Aorta (tissue), 5 donors: ENCODE measurements around the gene PRSS1. TPM values are rescaled to one million over a fixed set of nuclear protein-coding genes. Genes with fewer than 3 reads are reported as not detected.
"Not testable (repeated sequence)": the region's sequence is repeated elsewhere in the genome, so short reads cannot be mapped to it uniquely, and the experiment has no call there.

Source experiments
- ATAC-seq: fragments of 200-7000 bp; cut with Tn5 transposase; one replicate; pipeline ENCODE4 v1.9.1; 2022; ENCODE audit warnings: moderate library complexity; ENCODE audit not compliant: low FRiP score
- DNase-seq, 2 donors: peaks; one replicate each; pipeline ENCODE4 v3.0.0-alpha.2; 2020
- H3K27ac ChIP-seq, 2 donors: one replicate each; pipeline ENCODE4 v1.5.1; 2013; ENCODE audit warnings: low read length in 2 of 2, mild to moderate bottlenecking in 2 of 2, moderate library complexity in 2 of 2, control low read depth in 1 of 2, inconsistent platforms in 1 of 2, low read depth in 1 of 2
- H3K27me3 ChIP-seq, 2 donors: one replicate each; pipeline ENCODE4 v1.6.1; 2013; ENCODE audit warnings: control low read depth in 1 of 2, low read length in 1 of 2, mild to moderate bottlenecking in 1 of 2, moderate library complexity in 1 of 2; ENCODE audit not compliant: insufficient read depth in 2 of 2, control insufficient read depth in 1 of 2
- H3K36me3 ChIP-seq, 2 donors: one replicate each; pipeline ENCODE4 v1.6.1; 2013; ENCODE audit warnings: control low read depth in 1 of 2, low read length in 1 of 2, mild to moderate bottlenecking in 1 of 2; ENCODE audit not compliant: insufficient read depth in 2 of 2, control insufficient read depth in 1 of 2
- H3K4me1 ChIP-seq, 2 donors: one replicate each; pipeline ENCODE4 v1.6.1; 2013; ENCODE audit warnings: low read length in 2 of 2, control low read depth in 1 of 2, mild to moderate bottlenecking in 1 of 2, moderate library complexity in 1 of 2; ENCODE audit not compliant: insufficient read depth in 2 of 2, control insufficient read depth in 1 of 2
- H3K4me3 ChIP-seq, 2 donors: one replicate each; pipeline ENCODE4 v1.5.1; 2013; ENCODE audit warnings: low read length in 2 of 2, control low read depth in 1 of 2, mild to moderate bottlenecking in 1 of 2
- H3K9me3 ChIP-seq: one replicate; pipeline ENCODE4 v1.6.1; 2013; ENCODE audit warnings: mild to moderate bottlenecking, low read length; ENCODE audit not compliant: control insufficient read depth
- WGBS, 2 donors: extraction: QIAGEN DNeasy Blood & Tissue Kit; methylation state at CpG; one replicate each; pipeline ENCODE4 v1.1.7; 2013; 5-methylcytosine and 5-hydroxymethylcytosine counted together
- intact Hi-C, 2 donors: fragments of 100-400 bp; cut with DNase I; formaldehyde crosslinking; loops; one replicate each; pipeline versions ENCODE4 v1.14.2 to v1.15.0; 2022
- polyA plus RNA-seq, 2 donors: library from polyadenylated mRNA; stranded (reverse); fragments of 200-250 nt; gene quantifications; one replicate each; pipeline ENCODE4 v1.2.3, GENCODE V29; 2013
- total RNA-seq, 2 donors: library from RNA; stranded (reverse); fragmentation: NEBNext Ultra II Directional; extraction: Animal tissue kit (Norgen Biotek cat#: 25700); gene quantifications; one replicate each; pipeline ENCODE4 v1.2.1, GENCODE V29; 2021
- donor health status: healthy with polysubstance abuse.
- donor health status: Bipolar disorder and iron deficiency.
- donor health status: DM: no; HTN: no; CAD: no.
- donor health status: DM: no; HTN: no; CAD: no.
- donor health status: DM: yes; HTN: yes; CAD: no.

Gene PRSS1
- total and polyA plus RNA-seq, 4 donors: 5.6 to 19.9 (median 7.5) TPM

- no peak for DNase-seq
Measured at GRCh38 chr7:142762104-142762503, 12.8 kb downstream of the PRSS1 start.

GRCh38 chr7:142767451-142767850 is 18.2 kb downstream of the PRSS1 start:
- DNase-seq: no peak
- 79 to 87% methylated on average over 3 of the region's 3 CpGs for WGBS, 2 donors
- no peak for ATAC-seq

More at GRCh38 chr7:142762104-142762503, 12.8 kb downstream of the PRSS1 start:
- Histone ChIP-seq H3K27ac (no peak overlapping the region), H3K36me3 (no peaks in the 10 kb centered on the region), H3K4me3 (no peak overlapping the region), H3K27me3 (no peaks in the 10 kb centered on the region), H3K9me3 (no peaks in the 10 kb centered on the region), H3K4me1 (no peaks in the 10 kb centered on the region)
- 100% methylated on average over 1 of the region's 1 CpG for WGBS, 2 donors
- intact Hi-C loops: no loop called here
- ATAC-seq: no peak

GRCh38 chr7:142767861-142768260 is 18.6 kb downstream of the PRSS1 start:
- WGBS, 2 donors: 84 to 91% methylated on average over 1 of the region's 1 CpG
- ATAC-seq: no peak
- DNase-seq: no peak

More at GRCh38 chr7:142767451-142767850, 18.2 kb downstream of the PRSS1 start:
- H3K36me3 ChIP-seq: no peaks in the 10 kb centered on the region
- no peak overlapping the region for H3K4me3 ChIP-seq
- no peaks in the 10 kb centered on the region for H3K4me1 ChIP-seq
- H3K27ac ChIP-seq: no peak overlapping the region
- intact Hi-C loops: no loop called here
- H3K27me3 ChIP-seq: no peaks in the 10 kb centered on the region
- H3K9me3 ChIP-seq: no peaks in the 10 kb centered on the region

DNA sequence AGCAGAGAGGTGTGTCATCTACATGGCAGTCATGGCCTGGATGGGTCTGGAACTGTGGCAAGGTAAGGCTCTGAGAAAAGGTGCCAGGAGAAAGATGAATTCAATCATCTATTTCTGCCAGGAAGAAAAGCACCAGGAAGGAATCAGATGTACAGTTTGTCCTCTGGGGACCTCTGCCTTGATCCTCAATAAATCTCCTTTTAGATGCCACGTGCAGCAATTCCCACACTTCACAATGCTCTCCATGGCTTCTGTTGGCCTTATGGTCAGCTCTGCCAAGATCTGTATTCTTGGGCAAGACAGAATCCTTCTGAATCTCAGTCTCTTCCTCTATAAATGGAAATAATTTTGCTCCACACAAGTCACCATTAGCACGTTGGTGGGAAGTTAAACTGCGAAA is 19.6 kb downstream of the PRSS1 start:
- ATAC-seq, DNase-seq, intact Hi-C loops, H3K4me1 ChIP-seq, H3K9me3 ChIP-seq, H3K27me3 ChIP-seq, H3K4me3 ChIP-seq, H3K36me3 ChIP-seq, H3K27ac ChIP-seq: not testable (repeated sequence)
- 73 to 77% methylated on average over 3 of the region's 3 CpGs for WGBS, 2 donors

More at GRCh38 chr7:142767861-142768260, 18.6 kb downstream of the PRSS1 start:
- Histone ChIP-seq H3K4me1 (no peaks in the 10 kb centered on the region), H3K27me3 (no peaks in the 10 kb centered on the region), H3K36me3 (no peaks in the 10 kb centered on the region), H3K9me3 (no peaks in the 10 kb centered on the region), H3K4me3 (no peak overlapping the region), H3K27ac (no peak overlapping the region)
- intact Hi-C loops: no loop called here

GRCh38 chr7:142770661-142771352 is 21.5 kb downstream of the PRSS1 start, which contains the start of gene PRSS2:
PRSS2 (plus strand) TSS chr7:142770970; CDS start chr7:142770983, 13 bp downstream.
- WGBS, 2 donors: 94 to 95% methylated on average over 7 of the region's 7 CpGs
- intact Hi-C loops: no loop called here
- Histone ChIP-seq H3K27ac (no peak within 1 kb of the TSS), H3K36me3 (no peaks in the 10 kb centered on the region), H3K9me3 (no peaks in the 10 kb centered on the region), H3K4me1 (no peaks in the 10 kb centered on the region), H3K4me3 (no peak within 1 kb of the TSS), H3K27me3 (no peaks in the 10 kb centered on the region)
- no peak for DNase-seq
- no peak for ATAC-seq

- intact Hi-C loops: no loop called here
- Histone ChIP-seq H3K4me1 (no peaks in the 10 kb centered on the region), H3K9me3 (no peaks in the 10 kb centered on the region), H3K4me3 (no peak overlapping the region), H3K36me3 (no peaks in the 10 kb centered on the region), H3K27ac (no peak overlapping the region), H3K27me3 (no peaks in the 10 kb centered on the region)
- no peak for DNase-seq
- WGBS, 2 donors: 79 to 87% methylated on average over 5 of the region's 5 CpGs
- no peak for ATAC-seq
Measured at GRCh38 chr7:142771353-142771723, 22.1 kb downstream of the PRSS1 start.

- WGBS, 2 donors: 44 to 60% methylated on average over 6 of the region's 6 CpGs
- intact Hi-C loops: no loop called here
- H3K27ac ChIP-seq: no peak overlapping the region
- H3K36me3 ChIP-seq: no peaks in the 10 kb centered on the region
- no peak for DNase-seq
- ATAC-seq: no peak
- H3K9me3 ChIP-seq: no peaks in the 10 kb centered on the region
- no peak overlapping the region for H3K4me3 ChIP-seq
- no peaks in the 10 kb centered on the region for H3K4me1 ChIP-seq
- no peaks in the 10 kb centered on the region for H3K27me3 ChIP-seq
Measured at GRCh38 chr7:142772051-142772450, 22.8 kb downstream of the PRSS1 start.

- Histone ChIP-seq H3K27me3 (no peaks in the 10 kb centered on the region), H3K9me3 (no peaks in the 10 kb centered on the region), H3K4me3 (no peak overlapping the region), H3K4me1 (no peaks in the 10 kb centered on the region), H3K27ac (no peak overlapping the region), H3K36me3 (no peaks in the 10 kb centered on the region)
- ATAC-seq (no peak), DNase-seq (no peak)
- intact Hi-C loops: no loop called here
Measured at GRCh38 chr7:142772673-142773072, 23.4 kb downstream of the PRSS1 start.

DNA sequence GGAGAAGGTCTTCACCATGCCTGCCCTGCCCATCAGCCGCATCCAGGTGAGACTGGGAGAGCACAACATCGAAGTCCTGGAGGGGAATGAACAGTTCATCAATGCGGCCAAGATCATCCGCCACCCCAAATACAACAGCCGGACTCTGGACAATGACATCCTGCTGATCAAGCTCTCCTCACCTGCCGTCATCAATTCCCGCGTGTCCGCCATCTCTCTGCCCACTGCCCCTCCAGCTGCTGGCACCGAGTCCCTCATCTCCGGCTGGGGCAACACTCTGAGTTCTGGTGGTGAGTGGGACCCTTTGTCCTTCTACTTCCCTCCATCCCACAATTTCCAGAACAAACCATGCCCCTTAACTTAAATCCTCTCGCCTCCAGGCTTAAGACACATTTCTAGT is 24.0 kb downstream of the PRSS1 start:
- Histone ChIP-seq H3K4me3 (no peak overlapping the region), H3K27ac (no peak overlapping the region), H3K4me1 (no peaks in the 10 kb centered on the region), H3K27me3 (no peaks in the 10 kb centered on the region), H3K9me3 (no peaks in the 10 kb centered on the region), H3K36me3 (no peaks in the 10 kb centered on the region)
- 83 to 98% methylated on average over 12 of the region's 12 CpGs for WGBS, 2 donors
- intact Hi-C loops: no loop called here
- ATAC-seq (no peak), DNase-seq (no peak)
